Activated CD4-positive, alpha-beta T cell treated with anti-CD3 and anti-CD28 coated beads, Interleukin-2, amount 10 ng/mL, durations not matched to agents 24 days and 14 days (primary cell): ENCODE data around the gene KCNQ5. TPM values are rescaled to one million over a fixed set of nuclear protein-coding genes. Genes with fewer than 3 reads are reported as not detected.

ENCODE experiments used
- DNase-seq: peaks from one replicate; pipeline ENCODE4 v3.0.0; 2022
- H3K27ac Mint-ChIP-seq: one replicate; pipeline ENCODE4 v1.8.0; 2022; ENCODE audit warnings: mild to moderate bottlenecking, mixed read lengths
- H3K27me3 Mint-ChIP-seq: one replicate; pipeline ENCODE4 v1.8.0; 2022; ENCODE audit warnings: mixed read lengths
- H3K36me3 Mint-ChIP-seq: one replicate; pipeline ENCODE4 v1.8.0; 2022; ENCODE audit warnings: low read depth, mild to moderate bottlenecking, mixed read lengths
- H3K4me1 Mint-ChIP-seq: one replicate; pipeline ENCODE4 v1.8.0; 2021; ENCODE audit warnings: mixed read lengths
- H3K4me3 Mint-ChIP-seq: one replicate; pipeline ENCODE4 v1.8.0; 2022; ENCODE audit warnings: mild to moderate bottlenecking, moderate library complexity, mixed read lengths
- H3K9me3 Mint-ChIP-seq: one replicate; pipeline ENCODE4 v1.8.0; 2021; ENCODE audit warnings: mixed read lengths
- intact Hi-C: fragments of 100-400 bp; cut with micrococcal nuclease; formaldehyde crosslinking; loops from one replicate; pipeline ENCODE4 v1.15.1; 2023
- total RNA-seq: library from RNA; stranded (reverse); gene quantifications from 2 replicates; pipeline ENCODE4 v1.2.3, GENCODE V29; 2022

Gene KCNQ5
- total RNA-seq, 1 donor from 2014 or later = 13.7 TPM

DNA sequence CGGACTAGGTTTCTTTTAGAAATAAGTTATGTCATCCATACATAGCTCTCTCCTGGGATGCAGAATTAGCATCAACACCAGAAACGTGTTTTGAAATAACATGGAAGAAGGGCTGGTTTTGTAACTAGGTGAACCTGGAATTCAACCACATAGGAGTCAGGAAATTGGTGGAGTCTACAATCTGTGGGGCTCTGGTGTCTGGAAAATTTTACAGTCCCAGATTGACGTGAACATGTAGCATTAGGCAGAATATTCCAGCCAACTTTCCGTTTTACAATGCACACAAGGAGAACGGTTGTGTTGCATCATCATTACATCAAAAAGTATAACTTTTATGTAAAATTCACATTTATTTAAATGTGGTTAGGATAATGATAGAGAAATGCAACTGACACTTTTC lies 1.9 kb downstream of the KCNQ5 start:
- Mint-ChIP-seq H3K27me3 (no peaks in the 10 kb centered on the region), H3K4me1 (peaks cover 54% of the 10 kb centered on the region), H3K4me3 (peak overlapping the region; percentile 98), H3K9me3 (peaks cover 4% of the 10 kb centered on the region), H3K36me3 (peaks cover 16% of the 10 kb centered on the region), H3K27ac (no peak overlapping the region)
- DNase-seq = no peak
- intact Hi-C loops = loop anchor here (2.0 to 5.0 kb wide), 6 partner anchors 25 to 838 kb away; partner anchors contain the start of gene MTO1

DNA sequence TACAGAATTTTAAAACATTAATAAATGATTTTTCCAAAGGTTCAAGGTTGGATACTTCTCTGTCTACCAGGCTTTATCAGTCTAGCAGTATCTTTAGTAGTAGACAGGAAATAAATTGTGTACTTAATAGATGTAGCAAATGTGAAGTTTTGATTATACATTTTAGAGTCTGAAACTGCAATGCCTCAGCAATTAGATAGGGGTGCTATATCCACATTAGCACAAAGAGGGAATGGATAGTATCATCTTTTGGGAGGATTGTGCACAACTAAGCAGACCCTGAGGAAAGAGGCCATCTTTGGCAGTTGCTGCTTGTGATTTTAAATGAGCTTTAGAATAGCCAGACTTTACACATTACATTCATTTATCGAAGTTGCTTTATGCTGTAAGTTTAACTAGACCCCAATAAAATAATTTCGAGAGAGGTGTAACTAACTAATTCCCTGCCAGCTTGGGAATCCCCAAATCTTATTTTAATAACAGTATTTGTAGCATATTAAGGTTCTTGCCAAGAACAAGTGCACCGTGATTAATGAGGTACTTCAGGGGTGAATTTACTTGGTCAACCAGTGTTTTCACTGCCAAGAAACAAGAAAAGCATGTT lies 2.8 kb downstream of the KCNQ5 start:
- Mint-ChIP-seq H3K4me1 (peaks cover 48% of the 10 kb centered on the region), H3K9me3 (peaks cover 4% of the 10 kb centered on the region), H3K27ac (no peak overlapping the region), H3K36me3 (peaks cover 18% of the 10 kb centered on the region), H3K27me3 (no peaks in the 10 kb centered on the region), H3K4me3 (no peak overlapping the region)
- intact Hi-C loops = loop anchor here (5.0 kb wide), 4 partner anchors 113 to 838 kb away; partner anchors contain the start of gene MTO1
- no peak for DNase-seq

DNA sequence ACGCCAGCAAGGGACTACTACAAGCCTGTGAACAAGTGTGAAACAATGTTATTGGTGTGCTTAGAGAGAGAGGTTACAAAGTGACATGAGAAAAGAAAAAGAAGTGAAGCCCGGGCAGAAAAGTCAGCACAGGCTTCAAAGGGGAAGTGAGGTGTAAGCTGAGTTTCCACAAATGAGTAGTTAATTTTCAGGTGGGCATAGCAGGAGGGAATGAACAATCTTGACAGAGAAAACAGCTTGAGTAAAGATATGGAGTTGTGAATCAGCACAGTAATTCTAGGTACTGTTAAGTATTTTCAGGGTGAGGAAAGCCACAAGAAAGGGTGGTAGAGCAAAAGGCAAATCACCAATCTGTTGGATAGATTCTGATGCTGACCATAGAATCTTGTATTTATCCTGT lies 4.3 kb downstream of the KCNQ5 start:
- Mint-ChIP-seq H3K9me3 (peaks cover 4% of the 10 kb centered on the region), H3K4me1 (peaks cover 34% of the 10 kb centered on the region), H3K27me3 (no peaks in the 10 kb centered on the region), H3K4me3 (no peak overlapping the region), H3K27ac (no peak overlapping the region), H3K36me3 (peaks cover 18% of the 10 kb centered on the region)
- no peak for DNase-seq
- intact Hi-C loops = no loop called here

DNA sequence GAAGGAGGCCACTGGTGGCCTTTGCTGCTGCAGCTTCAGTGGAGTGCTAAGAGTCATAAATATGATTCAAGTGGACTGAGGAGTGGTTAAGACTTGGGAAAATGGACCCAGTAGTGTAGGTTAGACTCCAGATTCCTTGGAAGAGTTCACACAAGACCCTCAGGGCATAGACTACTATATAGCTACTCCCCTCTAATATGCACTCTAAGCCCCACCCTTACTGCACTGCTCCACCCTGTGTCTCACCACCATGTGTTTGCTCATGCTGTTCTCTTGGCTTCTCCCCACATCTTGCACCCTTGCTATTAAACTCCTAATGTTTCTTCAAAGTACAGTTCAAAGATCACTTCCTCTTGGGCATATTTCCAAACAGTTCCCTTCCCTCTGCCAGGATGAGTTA lies 5.7 kb downstream of the KCNQ5 start:
- Mint-ChIP-seq H3K4me1 (peaks cover 32% of the 10 kb centered on the region), H3K4me3 (no peak overlapping the region), H3K27me3 (no peaks in the 10 kb centered on the region), H3K9me3 (peaks cover 6% of the 10 kb centered on the region), H3K27ac (no peak overlapping the region), H3K36me3 (peaks cover 19% of the 10 kb centered on the region)
- intact Hi-C loops = no loop called here
- no peak for DNase-seq

DNA sequence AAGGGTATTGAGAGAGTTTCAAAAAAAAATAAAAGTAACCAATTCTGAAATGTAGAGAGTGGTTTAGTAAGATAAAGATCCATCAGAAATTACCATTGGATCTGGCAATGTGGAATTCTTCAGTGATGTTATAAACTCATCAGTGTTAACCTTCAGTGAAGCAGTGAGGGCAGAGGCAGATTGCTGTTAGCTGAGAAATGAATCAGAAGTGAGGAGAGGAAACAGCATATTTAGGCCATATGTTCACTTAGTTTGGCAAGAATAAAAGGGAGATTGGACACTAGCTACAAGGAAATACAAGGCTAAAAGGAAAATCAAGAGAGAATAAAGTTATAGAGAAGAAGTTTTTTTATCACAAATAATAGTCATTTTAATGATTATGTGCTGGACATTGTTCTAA lies 9.6 kb downstream of the KCNQ5 start:
- Mint-ChIP-seq H3K36me3 (peaks cover 17% of the 10 kb centered on the region), H3K4me1 (peaks cover 6% of the 10 kb centered on the region), H3K4me3 (no peak overlapping the region), H3K27ac (no peak overlapping the region), H3K27me3 (no peaks in the 10 kb centered on the region), H3K9me3 (peaks cover 6% of the 10 kb centered on the region)
- intact Hi-C loops = no loop called here
- peak; percentile 25 for DNase-seq

DNA sequence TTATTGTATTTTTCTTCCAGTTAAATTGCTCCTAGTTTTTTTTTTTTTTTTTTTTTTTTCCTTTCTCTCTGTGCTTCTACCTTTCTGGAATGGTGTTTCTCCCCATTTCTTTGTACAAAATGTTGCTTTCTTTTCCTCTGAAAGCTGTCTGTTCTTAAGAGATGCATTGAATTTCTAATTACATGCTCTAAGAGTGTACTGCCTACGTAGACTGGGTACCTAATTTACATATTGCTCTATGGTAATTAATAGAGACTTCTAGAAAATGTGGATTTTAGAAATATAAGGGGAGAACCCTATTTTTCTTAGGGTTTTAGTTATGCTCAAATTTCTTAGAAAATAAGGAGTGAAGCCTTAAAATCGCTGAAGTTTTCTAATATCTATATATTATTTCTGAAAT lies 13.8 kb downstream of the KCNQ5 start:
- no peaks in the 10 kb centered on the region for H3K27me3 Mint-ChIP-seq
- peaks cover 3% of the 10 kb centered on the region for H3K9me3 Mint-ChIP-seq
- intact Hi-C loops = no loop called here
- no peaks in the 10 kb centered on the region for H3K4me1 Mint-ChIP-seq
- no peak overlapping the region for H3K27ac Mint-ChIP-seq
- DNase-seq = no peak
- H3K36me3 Mint-ChIP-seq = peaks cover 6% of the 10 kb centered on the region
- no peak overlapping the region for H3K4me3 Mint-ChIP-seq

DNA sequence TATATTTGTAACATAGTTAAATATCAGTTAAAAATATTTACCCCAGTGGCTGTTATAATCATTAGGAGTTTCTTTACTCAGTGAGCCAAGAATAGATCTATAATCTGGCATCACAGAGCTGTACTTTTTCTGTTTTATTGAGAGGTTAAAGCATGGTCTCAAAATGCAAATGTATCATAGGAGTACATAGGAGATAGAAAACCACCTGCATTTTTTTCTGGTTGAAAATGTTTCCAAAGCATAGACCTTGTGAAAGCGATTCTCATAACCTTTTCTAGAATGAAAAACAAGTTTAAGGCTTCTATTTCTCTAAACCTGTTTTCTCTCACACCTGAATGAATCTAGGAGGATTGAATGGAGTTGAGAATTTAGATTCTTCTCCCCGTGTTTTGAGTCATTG lies 14.4 kb downstream of the KCNQ5 start:
- intact Hi-C loops = no loop called here
- no peaks in the 10 kb centered on the region for H3K4me1 Mint-ChIP-seq

DNA sequence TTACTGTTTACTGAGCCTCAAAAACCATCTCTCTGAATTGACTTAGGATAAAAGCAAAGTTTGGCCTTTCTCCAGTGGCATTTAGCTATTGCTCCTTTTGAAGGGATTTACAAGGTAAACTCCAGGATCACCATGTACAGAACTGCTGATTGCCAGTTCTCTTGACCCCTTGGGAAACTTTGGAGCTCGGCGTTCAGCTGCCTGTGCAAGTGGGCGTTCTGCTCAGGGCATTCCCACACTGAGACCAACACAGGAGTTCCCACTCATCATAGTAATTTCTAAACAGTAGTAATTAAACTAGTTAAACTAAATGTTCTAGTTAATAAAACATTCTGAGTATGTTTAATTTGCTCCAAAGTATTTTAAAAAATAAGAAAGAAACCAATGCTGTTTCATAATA lies 14.9 kb downstream of the KCNQ5 start:
- no peaks in the 10 kb centered on the region for H3K4me1 Mint-ChIP-seq
- H3K9me3 Mint-ChIP-seq = peaks cover 3% of the 10 kb centered on the region
- intact Hi-C loops = no loop called here
- DNase-seq = peak; percentile 38
- peaks cover 6% of the 10 kb centered on the region for H3K36me3 Mint-ChIP-seq
- no peak overlapping the region for H3K27ac Mint-ChIP-seq
- no peaks in the 10 kb centered on the region for H3K27me3 Mint-ChIP-seq
- H3K4me3 Mint-ChIP-seq = no peak overlapping the region

More for the DNA sequence above, 14.4 kb downstream of the KCNQ5 start:
- peaks cover 3% of the 10 kb centered on the region for H3K9me3 Mint-ChIP-seq
- H3K27me3 Mint-ChIP-seq = no peaks in the 10 kb centered on the region
- no peak overlapping the region for H3K4me3 Mint-ChIP-seq
- H3K36me3 Mint-ChIP-seq = peaks cover 6% of the 10 kb centered on the region
- DNase-seq = no peak
- H3K27ac Mint-ChIP-seq = no peak overlapping the region

DNA sequence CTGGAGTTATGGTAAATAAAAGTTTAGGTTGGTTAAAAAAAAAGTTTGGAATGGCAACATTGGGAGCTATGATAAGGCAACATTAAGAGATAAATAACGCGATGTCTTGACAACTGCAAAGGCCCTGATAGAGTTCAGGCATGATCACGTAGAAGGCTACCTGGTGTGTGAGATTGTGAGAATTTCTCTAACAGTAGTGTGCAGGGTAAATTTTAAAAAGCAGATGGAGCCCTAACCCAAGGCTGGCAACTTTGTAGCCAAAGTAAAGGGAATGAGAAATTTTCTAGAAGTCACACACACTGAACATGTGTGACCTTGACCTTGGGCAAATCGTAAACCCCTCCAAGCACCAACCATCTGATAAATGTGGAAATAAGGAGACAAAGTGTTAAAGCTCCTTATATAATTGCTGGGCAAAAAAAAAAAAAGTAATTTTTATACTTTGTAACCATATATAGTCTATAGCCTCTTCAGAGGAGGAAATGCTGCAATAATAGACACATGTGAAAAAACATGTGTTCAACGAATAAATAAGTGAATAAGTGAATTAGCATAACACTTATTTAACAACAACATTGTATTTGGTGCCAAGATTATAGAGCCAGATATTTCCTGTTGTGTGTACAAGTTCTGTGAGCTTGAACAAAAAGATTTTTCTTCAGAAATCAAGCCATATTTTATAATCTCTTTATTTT lies 18.2 kb downstream of the KCNQ5 start:
- intact Hi-C loops = no loop called here
- peak; percentile 25 for DNase-seq
- H3K27ac Mint-ChIP-seq = no peak overlapping the region
- H3K27me3 Mint-ChIP-seq = no peaks in the 10 kb centered on the region
- H3K9me3 Mint-ChIP-seq = no peaks in the 10 kb centered on the region
- H3K36me3 Mint-ChIP-seq = no peaks in the 10 kb centered on the region
- H3K4me3 Mint-ChIP-seq = no peak overlapping the region
- peaks cover 1% of the 10 kb centered on the region for H3K4me1 Mint-ChIP-seq

DNA sequence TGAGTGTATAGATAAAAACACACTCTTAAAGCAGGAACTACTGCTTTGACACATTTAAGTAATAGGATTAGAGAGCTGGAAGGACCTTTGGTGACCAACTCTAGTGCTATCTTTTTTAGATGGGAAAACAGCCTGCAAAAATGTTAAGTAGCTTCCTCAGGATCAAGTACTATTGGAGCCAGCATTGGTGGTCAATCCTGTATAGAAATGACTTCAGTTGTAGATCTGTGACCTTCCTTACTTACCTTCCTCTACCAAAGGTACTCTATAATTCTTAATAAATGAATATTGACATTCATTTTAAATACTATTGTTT lies 18.7 kb downstream of the KCNQ5 start:
- peaks cover 1% of the 10 kb centered on the region for H3K4me1 Mint-ChIP-seq
- H3K36me3 Mint-ChIP-seq = no peaks in the 10 kb centered on the region
- no peaks in the 10 kb centered on the region for H3K27me3 Mint-ChIP-seq
- no peaks in the 10 kb centered on the region for H3K9me3 Mint-ChIP-seq
- H3K4me3 Mint-ChIP-seq = no peak overlapping the region
- intact Hi-C loops = no loop called here
- no peak overlapping the region for H3K27ac Mint-ChIP-seq
- peak; percentile 19 for DNase-seq

DNA sequence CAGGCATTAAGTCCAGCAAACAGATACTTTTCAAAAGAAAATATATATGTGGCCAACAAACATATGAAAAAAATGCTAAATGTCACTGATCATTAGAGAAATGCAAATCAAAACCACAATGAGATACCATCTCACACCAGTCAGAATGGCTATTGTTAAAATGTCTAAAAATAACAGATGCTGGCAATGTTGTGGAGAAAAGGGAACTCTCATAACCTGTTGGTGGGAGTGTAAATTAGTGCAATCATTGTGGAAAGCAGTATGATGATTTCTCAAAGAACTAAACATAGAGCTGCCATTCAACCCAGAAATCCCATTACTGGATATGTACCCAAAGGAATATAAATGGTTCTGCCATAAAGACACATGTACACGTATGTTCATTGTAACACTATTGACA lies 20.6 kb downstream of the KCNQ5 start:
- Mint-ChIP-seq H3K4me3 (no peak overlapping the region), H3K9me3 (peaks cover 3% of the 10 kb centered on the region), H3K36me3 (peaks cover 2% of the 10 kb centered on the region), H3K4me1 (peaks cover 1% of the 10 kb centered on the region), H3K27ac (no peak overlapping the region), H3K27me3 (no peaks in the 10 kb centered on the region)
- intact Hi-C loops = no loop called here
- peak; percentile 12 for DNase-seq

DNA sequence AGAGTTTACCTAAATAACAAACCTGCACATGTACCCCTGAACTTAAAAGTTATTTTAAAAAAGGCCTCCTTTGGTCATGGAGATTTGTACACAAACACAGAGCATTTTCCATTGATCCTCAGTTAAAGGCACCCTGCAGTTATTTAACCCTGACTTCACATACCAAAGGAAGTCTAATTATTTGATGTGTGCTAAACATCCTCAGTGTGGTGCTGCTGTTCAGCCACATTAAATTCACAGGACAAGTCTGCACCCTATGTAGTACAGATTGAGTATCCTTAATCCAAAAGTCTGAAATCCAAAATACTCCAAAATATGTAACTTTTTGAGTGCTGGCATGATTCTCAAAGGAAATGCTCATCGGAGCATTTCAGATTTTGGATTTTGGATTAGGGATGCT lies 21.4 kb downstream of the KCNQ5 start:
- no peak overlapping the region for H3K27ac Mint-ChIP-seq
- no peaks in the 10 kb centered on the region for H3K27me3 Mint-ChIP-seq
- peaks cover 3% of the 10 kb centered on the region for H3K9me3 Mint-ChIP-seq
- peaks cover 2% of the 10 kb centered on the region for H3K36me3 Mint-ChIP-seq
- intact Hi-C loops = no loop called here
- no peak for DNase-seq
- peaks cover 1% of the 10 kb centered on the region for H3K4me1 Mint-ChIP-seq
- H3K4me3 Mint-ChIP-seq = no peak overlapping the region

DNA sequence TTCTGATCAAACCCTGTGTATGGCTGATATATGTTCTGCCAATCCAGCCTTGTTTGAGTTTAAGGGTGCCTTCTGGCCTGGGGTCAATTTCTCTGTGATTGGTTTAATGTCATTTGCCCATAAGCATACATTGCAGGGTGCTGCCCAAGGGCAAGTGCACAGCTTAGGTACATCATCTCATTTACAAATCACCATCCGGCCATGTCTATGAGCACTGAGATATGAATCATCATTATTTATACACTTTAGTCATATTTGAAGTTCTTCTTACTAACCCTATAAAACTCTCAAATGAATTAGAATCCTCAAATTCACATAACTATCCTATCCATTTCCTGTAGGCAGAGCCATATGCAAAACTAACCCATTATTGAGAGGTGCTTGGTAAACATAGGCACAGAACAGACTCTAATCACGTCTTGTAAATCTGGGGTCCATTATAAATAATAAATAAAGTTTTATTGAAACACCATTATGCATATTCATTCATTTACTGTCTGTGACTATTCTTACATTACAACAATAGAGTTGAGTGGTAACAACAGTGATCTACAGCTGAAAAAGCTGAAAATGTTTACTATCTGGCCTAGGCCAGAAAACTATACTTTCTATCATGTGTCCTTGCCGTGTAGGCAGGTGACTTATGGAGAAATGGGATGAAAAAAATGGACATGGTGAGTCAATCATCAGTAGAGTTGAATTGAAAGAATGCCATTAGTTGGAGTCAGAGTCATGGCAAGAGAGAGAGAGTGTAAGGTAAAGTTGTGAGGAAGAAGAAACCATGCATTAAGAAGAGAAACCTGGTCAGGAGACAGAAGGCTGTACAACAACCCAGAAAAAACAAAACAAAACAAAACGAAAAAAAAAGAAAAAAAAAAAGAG lies 25.0 kb downstream of the KCNQ5 start:
- Mint-ChIP-seq H3K4me3 (no peak overlapping the region), H3K4me1 (peaks cover 17% of the 10 kb centered on the region), H3K27ac (no peak overlapping the region), H3K9me3 (peaks cover 3% of the 10 kb centered on the region), H3K27me3 (no peaks in the 10 kb centered on the region), H3K36me3 (peaks cover 2% of the 10 kb centered on the region)
- intact Hi-C loops = no loop called here
- no peak for DNase-seq

DNA sequence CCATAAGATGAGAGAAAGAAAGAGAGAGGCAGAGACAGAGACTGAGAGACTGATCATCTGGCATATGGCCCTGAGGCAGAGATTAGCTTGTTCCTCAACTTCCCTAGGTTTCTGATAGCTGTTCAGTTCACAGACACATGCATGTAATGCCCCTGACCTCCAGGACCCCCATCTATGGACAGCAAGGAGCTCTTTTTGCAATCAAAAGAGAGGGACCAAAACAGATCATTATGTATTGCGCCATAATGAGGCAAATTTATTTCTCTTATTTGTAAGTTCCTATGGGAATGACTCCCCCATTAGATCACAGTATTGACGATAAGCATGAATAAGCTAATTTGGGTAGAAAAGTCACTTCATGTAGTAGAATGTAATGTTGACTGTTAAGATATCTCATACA lies 25.6 kb downstream of the KCNQ5 start:
- Mint-ChIP-seq H3K27me3 (no peaks in the 10 kb centered on the region), H3K36me3 (peaks cover 2% of the 10 kb centered on the region), H3K9me3 (peaks cover 3% of the 10 kb centered on the region), H3K4me3 (no peak overlapping the region), H3K27ac (no peak overlapping the region), H3K4me1 (peaks cover 17% of the 10 kb centered on the region)
- no peak for DNase-seq
- intact Hi-C loops = no loop called here
